Kidney (tissue), 14 donors: ENCODE results near the gene CELSR2. TPM values are rescaled to one million over a fixed set of nuclear protein-coding genes. Genes with fewer than 3 reads are reported as not detected.
A peak's percentile ranks its signal among the peaks of the same experiment; 100 is the strongest.

Experiments
- DNase-seq, 5 donors: peaks; one replicate each; pipeline ENCODE4 v3.0.0-alpha.2; 2013 to 2020
- FAIRE-seq: peaks from 2 replicates; lab custom pipeline; 2012; peaks lifted over from hg19 to GRCh38; lab: Jason Lieb, UNC
- H3K27ac ChIP-seq, 2 donors: one replicate each; pipeline ENCODE4 v1.7.0; 2013; ENCODE audit warnings: low read depth in 2 of 2, low read length in 2 of 2, inconsistent platforms in 1 of 2
- H3K27me3 ChIP-seq: one replicate; pipeline ENCODE4 v1.7.1; 2013; ENCODE audit warnings: low read length, inconsistent platforms; ENCODE audit not compliant: control insufficient read depth, insufficient read depth
- H3K36me3 ChIP-seq, 3 donors: one replicate each; pipeline versions ENCODE4 v1.7.0 to v1.7.1; 2013; ENCODE audit warnings: low read length in 3 of 3, control low read depth in 1 of 3, inconsistent platforms in 1 of 3; ENCODE audit not compliant: insufficient read depth in 3 of 3, control insufficient read depth in 2 of 3
- H3K4me1 ChIP-seq, 3 donors: one replicate each; pipeline versions ENCODE4 v1.7.0 to v1.7.1; 2013; ENCODE audit warnings: low read length in 3 of 3, inconsistent platforms in 1 of 3, low read depth in 1 of 3; ENCODE audit not compliant: control insufficient read depth in 2 of 3, insufficient read depth in 2 of 3
- H3K4me3 ChIP-seq, 3 donors: one replicate each; pipeline versions ENCODE4 v1.7.0 to v1.8.1; 2013; ENCODE audit warnings: low read length in 3 of 3, control low read depth in 1 of 3, inconsistent platforms in 1 of 3
- H3K9ac ChIP-seq, 3 donors: one replicate each; pipeline versions ENCODE4 v1.7.0 to v1.7.1; 2013; ENCODE audit warnings: low read length in 3 of 3, control low read depth in 1 of 3, inconsistent platforms in 1 of 3
- H3K9me3 ChIP-seq, 3 donors: one replicate each; pipeline versions ENCODE4 v1.7.0 to v1.7.1; 2013; ENCODE audit warnings: low read length in 3 of 3, control low read depth in 1 of 3, inconsistent platforms in 1 of 3; ENCODE audit not compliant: control insufficient read depth in 2 of 3, insufficient read depth in 1 of 3
- CTCF ChIP-seq: IDR thresholded peaks from 3 replicates; pipeline ENCODE4 v1.5.1; 2012; ENCODE audit warnings: mild to moderate bottlenecking, moderate library complexity, borderline replicate concordance; ENCODE audit not compliant: insufficient read depth; ENCODE audit errors: extremely low read depth
- intact Hi-C: fragments of 100-400 bp; cut with DNase I; formaldehyde crosslinking; loops from one replicate; pipeline ENCODE4 v1.11.1; 2022
- polyA plus RNA-seq: library from polyadenylated mRNA; stranded (reverse); fragments of 350-450 nt; fragmentation: Illumina TruSeq; extraction: RNeasy Lipid Tissue Mini Kit (QIAGEN cat#74804); gene quantifications from one replicate; pipeline ENCODE4 v1.2.3, GENCODE V29; 2014; ENCODE audit warnings: low read depth, low replicate concordance; ENCODE audit not compliant: insufficient read depth
- total RNA-seq: library from RNA; stranded (reverse); fragmentation: NEBNext Ultra II Directional; extraction: Animal tissue kit (Norgen Biotek cat#: 25700); gene quantifications from one replicate; pipeline ENCODE4 v1.2.1, GENCODE V29; 2021
- donor health status: control.
- donor health status: control.
- donor health status: control.
- donor health status: control.
- donor health status: control.
- donor health status: DM: yes; HTN: yes; CAD: no.
- donor health status: Normal renal cell carcinoma (clear cell type).

CELSR2 gene
- total and polyA plus RNA-seq, 2 donors from 2014 or later, result 10.6 to 65.6 TPM

- Histone ChIP-seq H3K4me1 (no peaks in the 10 kb centered on the region), H3K9ac (no peak overlapping the region), H3K9me3 (no peaks in the 10 kb centered on the region), H3K27ac (no peak overlapping the region), H3K4me3 (no peak overlapping the region), H3K27me3 (no peaks in the 10 kb centered on the region), H3K36me3 (no peaks in the 10 kb centered on the region)
- intact Hi-C loops, result no loop called here
- FAIRE-seq (no peak), DNase-seq (no peak)
- no peak for TF ChIP-seq CTCF
Measured at GRCh38 chr1:109204484-109204883, 44.9 kb upstream of the CELSR2 start.

DNA sequence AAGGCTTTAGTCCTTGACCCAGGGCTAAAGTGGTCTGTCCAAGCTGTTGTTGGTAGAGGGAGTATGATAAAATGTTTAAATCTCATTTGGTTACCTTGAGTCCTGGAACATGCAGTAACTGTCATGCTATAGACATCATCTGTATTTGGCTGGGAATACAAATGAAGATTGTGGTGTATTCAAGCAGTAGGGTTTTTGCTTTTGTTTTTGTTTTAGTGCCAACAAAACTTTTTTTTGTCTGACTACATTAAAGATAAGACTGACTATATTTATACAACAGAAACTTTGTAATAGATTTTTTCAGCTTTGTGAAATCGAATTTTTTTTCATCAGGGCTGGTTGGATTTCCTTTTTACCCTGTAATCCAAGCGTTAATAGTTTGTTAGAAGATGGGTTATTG lies 43.0 kb upstream of the CELSR2 start:
- H3K36me3 ChIP-seq, result no peaks in the 10 kb centered on the region
- no peaks in the 10 kb centered on the region for H3K4me1 ChIP-seq
- H3K27me3 ChIP-seq, result no peaks in the 10 kb centered on the region
- no peak overlapping the region for H3K9ac ChIP-seq
- no peaks in the 10 kb centered on the region for H3K9me3 ChIP-seq
- no peak overlapping the region for H3K27ac ChIP-seq
- DNase-seq (no peak), FAIRE-seq (no peak)
- intact Hi-C loops, result no loop called here
- no peak for TF ChIP-seq CTCF
- no peak overlapping the region for H3K4me3 ChIP-seq

- Histone ChIP-seq H3K27me3 (no peaks in the 10 kb centered on the region), H3K27ac (no peak overlapping the region), H3K9me3 (no peaks in the 10 kb centered on the region), H3K9ac (no peak overlapping the region), H3K4me3 (no peak overlapping the region), H3K4me1 (no peaks in the 10 kb centered on the region), H3K36me3 (no peaks in the 10 kb centered on the region)
- intact Hi-C loops, result no loop called here
- FAIRE-seq (no peak), DNase-seq (peak in 1 of 5 donors; percentile 41)
- TF ChIP-seq CTCF, result no peak
Measured at GRCh38 chr1:109207467-109208103, 41.8 kb upstream of the CELSR2 start.

GRCh38 chr1:109208394-109208793 lies 40.9 kb upstream of the CELSR2 start:
- no peak for TF ChIP-seq CTCF
- no peaks in the 10 kb centered on the region for H3K9me3 ChIP-seq
- peaks cover 0 to 2% (median 0%) of the 10 kb centered on the region in 3 donors for H3K4me1 ChIP-seq
- H3K27me3 ChIP-seq, result no peaks in the 10 kb centered on the region
- H3K36me3 ChIP-seq, result no peaks in the 10 kb centered on the region
- intact Hi-C loops, result no loop called here
- H3K4me3 ChIP-seq, result no peak overlapping the region
- no peak overlapping the region for H3K9ac ChIP-seq
- DNase-seq (peak in 1 of 5 donors; percentile 22), FAIRE-seq (no peak)
- H3K27ac ChIP-seq, result no peak overlapping the region
